H1 (cell line): Measurements from ENCODE around the gene EN2. TPM values are rescaled to one million over a fixed set of nuclear protein-coding genes. Genes with fewer than 3 reads are reported as not detected.

ENCODE experiments used
- ASH2L ChIP-seq: fragments of 200-600, 300-600 bp; sonication (generic); IDR thresholded peaks from one replicate; pipeline ENCODE4 v1.7.1; 2017; ENCODE audit warnings: low read length
- CREB1 ChIP-seq: IDR thresholded peaks from 2 replicates; pipeline ENCODE4 v1.6.1; 2012; ENCODE audit warnings: inconsistent platforms
- EZH2 ChIP-seq: fragments of 200-600 bp; sonication (generic); IDR thresholded peaks from 2 replicates; pipeline ENCODE4 v1.7.1; 2012; ENCODE audit warnings: low read depth, mild to moderate bottlenecking, moderate library complexity, low read length, inconsistent platforms; ENCODE audit not compliant: severe bottlenecking
- KDM5A ChIP-seq: fragments of 200-600 bp; IDR thresholded peaks from 2 replicates; pipeline ENCODE4 v1.7.1; 2012; ENCODE audit warnings: mild to moderate bottlenecking, low read length, inconsistent platforms, mixed read lengths
- POLR2AphosphoS5 ChIP-seq: IDR thresholded peaks from 2 replicates; pipeline ENCODE4 v1.6.1; 2011; ENCODE audit warnings: low read depth, low read length
- POU5F1 ChIP-seq: IDR thresholded peaks from 2 replicates; pipeline ENCODE4 v1.6.1; 2011; ENCODE audit warnings: low read depth, mild to moderate bottlenecking, low read length, moderate library complexity
- RBBP5 ChIP-seq: IDR thresholded peaks from 2 replicates; pipeline ENCODE4 v1.7.1; 2012; ENCODE audit warnings: low read depth, mild to moderate bottlenecking, inconsistent platforms, low read length, moderate library complexity, borderline replicate concordance
- SIN3A ChIP-seq, 2 experiments: IDR thresholded peaks in 1 of 2; conservative IDR thresholded peaks in 1 of 2; 2 replicates each; pipeline ENCODE4 v1.6.1; 2011 to 2012; ENCODE audit warnings: low read length in 2 of 2, improper control_type of control experiment in 1 of 2, low read depth in 1 of 2, mild to moderate bottlenecking in 1 of 2
- polyA plus RNA-seq, 7 experiments: library from polyadenylated mRNA; depleted of rRNA in 3 of 7; stranded (reverse) in 5 of 7; unstranded in 2 of 7; fragments of >200 nt in 5 of 7; fragments of 200-250 nt in 2 of 7; gene quantifications; 1 replicate in 5 of 7; 2 replicates in 1 of 7; 4 replicates in 1 of 7; pipeline versions ENCODE4 v1.2.1 to v1.2.3, GENCODE V29; 2011 to 2013; ENCODE audit warnings: missing spikeins in 2 of 7, mixed read lengths in 2 of 7
- total RNA-seq: library from RNA; stranded (reverse); fragmentation: NEBNext Ultra II Directional; extraction: Animal tissue kit (Norgen Biotek cat#: 25700); gene quantifications from 2 replicates; pipeline ENCODE4 v1.2.1, GENCODE V29; 2021
- TF ChIP-seq, protein P1 (sequence below): fragments of 300-600 bp; sonication (generic); IDR thresholded peaks from 2 replicates; pipeline ENCODE4 v1.7.1; 2012; ENCODE audit warnings: low read length, moderate library complexity, mild to moderate bottlenecking, inconsistent platforms; ENCODE audit not compliant: insufficient replicate concordance
- TF ChIP-seq, protein P2 (sequence below): IDR thresholded peaks from 2 replicates; pipeline ENCODE4 v1.6.1; 2011; ENCODE audit warnings: low read length, improper control_type of control experiment

EN2 gene
- total and polyA plus RNA-seq, 2 of the 8 experiments (the other 6 are each of a cell fraction or from before 2014, with no cell fraction given): not detected

DNA sequence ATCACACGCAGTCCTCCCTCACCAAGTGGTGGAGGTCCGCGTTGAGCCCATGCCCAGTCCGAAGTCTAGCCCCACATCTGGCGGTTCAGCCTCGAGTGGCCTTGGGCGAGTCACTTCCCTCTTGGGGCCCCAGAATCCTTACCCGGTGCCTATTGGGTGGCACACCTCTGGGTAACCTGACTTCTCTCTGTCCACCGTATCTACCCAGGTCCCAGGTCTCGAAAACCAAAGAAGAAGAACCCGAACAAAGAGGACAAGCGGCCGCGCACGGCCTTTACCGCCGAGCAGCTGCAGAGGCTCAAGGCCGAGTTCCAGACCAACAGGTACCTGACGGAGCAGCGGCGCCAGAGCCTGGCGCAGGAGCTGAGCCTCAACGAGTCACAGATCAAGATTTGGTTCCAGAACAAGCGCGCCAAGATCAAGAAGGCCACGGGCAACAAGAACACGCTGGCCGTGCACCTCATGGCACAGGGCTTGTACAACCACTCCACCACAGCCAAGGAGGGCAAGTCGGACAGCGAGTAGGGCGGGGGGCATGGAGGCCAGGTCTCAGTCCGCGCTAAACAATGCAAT is 4.3 kb downstream of the EN2 start (continued):
- TF ChIP-seq, protein P1, sequence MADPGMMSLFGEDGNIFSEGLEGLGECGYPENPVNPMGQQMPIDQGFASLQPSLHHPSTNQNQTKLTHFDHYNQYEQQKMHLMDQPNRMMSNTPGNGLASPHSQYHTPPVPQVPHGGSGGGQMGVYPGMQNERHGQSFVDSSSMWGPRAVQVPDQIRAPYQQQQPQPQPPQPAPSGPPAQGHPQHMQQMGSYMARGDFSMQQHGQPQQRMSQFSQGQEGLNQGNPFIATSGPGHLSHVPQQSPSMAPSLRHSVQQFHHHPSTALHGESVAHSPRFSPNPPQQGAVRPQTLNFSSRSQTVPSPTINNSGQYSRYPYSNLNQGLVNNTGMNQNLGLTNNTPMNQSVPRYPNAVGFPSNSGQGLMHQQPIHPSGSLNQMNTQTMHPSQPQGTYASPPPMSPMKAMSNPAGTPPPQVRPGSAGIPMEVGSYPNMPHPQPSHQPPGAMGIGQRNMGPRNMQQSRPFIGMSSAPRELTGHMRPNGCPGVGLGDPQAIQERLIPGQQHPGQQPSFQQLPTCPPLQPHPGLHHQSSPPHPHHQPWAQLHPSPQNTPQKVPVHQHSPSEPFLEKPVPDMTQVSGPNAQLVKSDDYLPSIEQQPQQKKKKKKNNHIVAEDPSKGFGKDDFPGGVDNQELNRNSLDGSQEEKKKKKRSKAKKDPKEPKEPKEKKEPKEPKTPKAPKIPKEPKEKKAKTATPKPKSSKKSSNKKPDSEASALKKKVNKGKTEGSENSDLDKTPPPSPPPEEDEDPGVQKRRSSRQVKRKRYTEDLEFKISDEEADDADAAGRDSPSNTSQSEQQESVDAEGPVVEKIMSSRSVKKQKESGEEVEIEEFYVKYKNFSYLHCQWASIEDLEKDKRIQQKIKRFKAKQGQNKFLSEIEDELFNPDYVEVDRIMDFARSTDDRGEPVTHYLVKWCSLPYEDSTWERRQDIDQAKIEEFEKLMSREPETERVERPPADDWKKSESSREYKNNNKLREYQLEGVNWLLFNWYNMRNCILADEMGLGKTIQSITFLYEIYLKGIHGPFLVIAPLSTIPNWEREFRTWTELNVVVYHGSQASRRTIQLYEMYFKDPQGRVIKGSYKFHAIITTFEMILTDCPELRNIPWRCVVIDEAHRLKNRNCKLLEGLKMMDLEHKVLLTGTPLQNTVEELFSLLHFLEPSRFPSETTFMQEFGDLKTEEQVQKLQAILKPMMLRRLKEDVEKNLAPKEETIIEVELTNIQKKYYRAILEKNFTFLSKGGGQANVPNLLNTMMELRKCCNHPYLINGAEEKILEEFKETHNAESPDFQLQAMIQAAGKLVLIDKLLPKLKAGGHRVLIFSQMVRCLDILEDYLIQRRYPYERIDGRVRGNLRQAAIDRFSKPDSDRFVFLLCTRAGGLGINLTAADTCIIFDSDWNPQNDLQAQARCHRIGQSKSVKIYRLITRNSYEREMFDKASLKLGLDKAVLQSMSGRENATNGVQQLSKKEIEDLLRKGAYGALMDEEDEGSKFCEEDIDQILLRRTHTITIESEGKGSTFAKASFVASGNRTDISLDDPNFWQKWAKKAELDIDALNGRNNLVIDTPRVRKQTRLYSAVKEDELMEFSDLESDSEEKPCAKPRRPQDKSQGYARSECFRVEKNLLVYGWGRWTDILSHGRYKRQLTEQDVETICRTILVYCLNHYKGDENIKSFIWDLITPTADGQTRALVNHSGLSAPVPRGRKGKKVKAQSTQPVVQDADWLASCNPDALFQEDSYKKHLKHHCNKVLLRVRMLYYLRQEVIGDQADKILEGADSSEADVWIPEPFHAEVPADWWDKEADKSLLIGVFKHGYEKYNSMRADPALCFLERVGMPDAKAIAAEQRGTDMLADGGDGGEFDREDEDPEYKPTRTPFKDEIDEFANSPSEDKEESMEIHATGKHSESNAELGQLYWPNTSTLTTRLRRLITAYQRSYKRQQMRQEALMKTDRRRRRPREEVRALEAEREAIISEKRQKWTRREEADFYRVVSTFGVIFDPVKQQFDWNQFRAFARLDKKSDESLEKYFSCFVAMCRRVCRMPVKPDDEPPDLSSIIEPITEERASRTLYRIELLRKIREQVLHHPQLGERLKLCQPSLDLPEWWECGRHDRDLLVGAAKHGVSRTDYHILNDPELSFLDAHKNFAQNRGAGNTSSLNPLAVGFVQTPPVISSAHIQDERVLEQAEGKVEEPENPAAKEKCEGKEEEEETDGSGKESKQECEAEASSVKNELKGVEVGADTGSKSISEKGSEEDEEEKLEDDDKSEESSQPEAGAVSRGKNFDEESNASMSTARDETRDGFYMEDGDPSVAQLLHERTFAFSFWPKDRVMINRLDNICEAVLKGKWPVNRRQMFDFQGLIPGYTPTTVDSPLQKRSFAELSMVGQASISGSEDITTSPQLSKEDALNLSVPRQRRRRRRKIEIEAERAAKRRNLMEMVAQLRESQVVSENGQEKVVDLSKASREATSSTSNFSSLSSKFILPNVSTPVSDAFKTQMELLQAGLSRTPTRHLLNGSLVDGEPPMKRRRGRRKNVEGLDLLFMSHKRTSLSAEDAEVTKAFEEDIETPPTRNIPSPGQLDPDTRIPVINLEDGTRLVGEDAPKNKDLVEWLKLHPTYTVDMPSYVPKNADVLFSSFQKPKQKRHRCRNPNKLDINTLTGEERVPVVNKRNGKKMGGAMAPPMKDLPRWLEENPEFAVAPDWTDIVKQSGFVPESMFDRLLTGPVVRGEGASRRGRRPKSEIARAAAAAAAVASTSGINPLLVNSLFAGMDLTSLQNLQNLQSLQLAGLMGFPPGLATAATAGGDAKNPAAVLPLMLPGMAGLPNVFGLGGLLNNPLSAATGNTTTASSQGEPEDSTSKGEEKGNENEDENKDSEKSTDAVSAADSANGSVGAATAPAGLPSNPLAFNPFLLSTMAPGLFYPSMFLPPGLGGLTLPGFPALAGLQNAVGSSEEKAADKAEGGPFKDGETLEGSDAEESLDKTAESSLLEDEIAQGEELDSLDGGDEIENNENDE: no peak
- TF ChIP-seq EZH2: peak; percentile 93
- TF ChIP-seq POLR2AphosphoS5: no peak
- no peak for TF ChIP-seq POU5F1
- TF ChIP-seq CREB1: no peak
- TF ChIP-seq ASH2L: no peak
- no peak for TF ChIP-seq RBBP5
- TF ChIP-seq KDM5A: no peak
- no peak for TF ChIP-seq SIN3A (conservative IDR thresholded peaks at IDR 0.05 in 1 of 2, IDR thresholded peaks at IDR 0.05 in 1 of 2; ENCODE audit: low read depth in 1 of 2, low read length in 2 of 2)
- TF ChIP-seq, protein P2, sequence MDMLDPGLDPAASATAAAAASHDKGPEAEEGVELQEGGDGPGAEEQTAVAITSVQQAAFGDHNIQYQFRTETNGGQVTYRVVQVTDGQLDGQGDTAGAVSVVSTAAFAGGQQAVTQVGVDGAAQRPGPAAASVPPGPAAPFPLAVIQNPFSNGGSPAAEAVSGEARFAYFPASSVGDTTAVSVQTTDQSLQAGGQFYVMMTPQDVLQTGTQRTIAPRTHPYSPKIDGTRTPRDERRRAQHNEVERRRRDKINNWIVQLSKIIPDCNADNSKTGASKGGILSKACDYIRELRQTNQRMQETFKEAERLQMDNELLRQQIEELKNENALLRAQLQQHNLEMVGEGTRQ: no peak
